Measurements from ENCODE around the gene LRFN3.
"Not testable (repeated sequence)": the region's sequence is repeated elsewhere in the genome, so short reads cannot be mapped to it uniquely, and the experiment has no call there.

Gene LRFN3

DNA sequence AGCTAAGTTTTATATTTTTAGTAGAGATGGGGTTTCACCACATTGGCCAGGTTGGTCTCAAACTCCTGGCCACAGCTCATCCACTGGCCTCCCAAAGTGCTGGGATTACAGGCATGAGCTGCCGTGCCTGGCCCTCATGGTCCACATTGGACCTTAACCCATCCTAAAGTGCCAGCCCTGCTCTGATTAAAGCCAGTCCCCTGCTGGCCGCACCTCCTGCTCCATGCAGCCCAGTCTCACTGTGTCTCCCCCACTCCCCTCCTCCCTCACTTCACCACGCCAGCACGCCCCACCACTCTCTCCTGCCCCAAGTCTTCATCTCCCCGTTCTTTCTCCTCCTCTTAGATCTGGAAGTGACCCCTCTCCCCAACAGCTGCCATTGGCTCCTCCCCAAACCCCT, 42.1 kb downstream of the LRFN3 start:
- no peak for DNase-seq

DNA sequence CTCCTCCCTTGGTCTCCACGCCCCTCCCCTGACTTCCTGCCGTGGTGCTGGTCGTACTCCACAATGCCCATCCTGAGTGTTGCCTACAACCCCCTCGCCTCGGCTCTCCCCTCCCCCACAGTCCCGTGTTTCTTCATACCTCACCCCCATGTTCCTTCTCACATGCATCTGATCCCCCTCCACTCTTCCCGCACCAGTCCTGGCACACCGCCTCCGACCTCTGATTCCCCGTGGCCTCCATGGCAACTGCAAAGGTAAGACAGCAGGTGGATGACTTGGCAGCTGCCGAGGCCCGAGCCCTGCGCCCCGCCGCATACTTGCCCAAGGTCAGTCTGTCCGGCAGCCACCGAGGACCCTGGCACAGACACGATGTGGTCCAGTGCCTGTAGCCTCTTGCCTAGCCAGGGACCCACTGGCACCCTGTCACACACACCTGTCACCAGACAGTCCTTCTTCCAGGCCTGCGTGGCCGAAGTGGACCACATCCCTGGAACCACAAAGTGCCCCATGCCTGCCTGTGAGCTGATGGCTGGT, 42.7 kb downstream of the LRFN3 start:
- no peak for DNase-seq

DNA sequence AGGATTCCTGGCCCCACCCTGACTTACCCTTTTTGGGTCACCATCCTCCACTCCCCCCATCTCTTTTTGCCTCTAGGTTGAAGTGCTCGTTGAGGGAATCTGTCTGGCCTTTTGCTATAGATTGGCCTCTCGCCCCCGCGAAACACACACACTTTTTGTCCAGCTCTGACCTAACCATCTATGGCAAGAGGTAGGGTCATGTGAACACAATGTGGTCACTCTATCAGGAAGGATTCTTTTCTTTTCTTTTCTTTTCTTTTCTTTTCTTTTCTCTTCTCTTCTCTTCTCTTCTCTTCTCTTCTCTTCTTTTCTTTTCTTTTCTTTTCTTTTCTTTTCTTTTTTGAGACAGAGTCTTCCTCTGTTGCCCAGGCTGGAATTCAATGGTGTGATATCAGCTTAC, 44.8 kb downstream of the LRFN3 start:
- DNase-seq = not testable (repeated sequence)

DNA sequence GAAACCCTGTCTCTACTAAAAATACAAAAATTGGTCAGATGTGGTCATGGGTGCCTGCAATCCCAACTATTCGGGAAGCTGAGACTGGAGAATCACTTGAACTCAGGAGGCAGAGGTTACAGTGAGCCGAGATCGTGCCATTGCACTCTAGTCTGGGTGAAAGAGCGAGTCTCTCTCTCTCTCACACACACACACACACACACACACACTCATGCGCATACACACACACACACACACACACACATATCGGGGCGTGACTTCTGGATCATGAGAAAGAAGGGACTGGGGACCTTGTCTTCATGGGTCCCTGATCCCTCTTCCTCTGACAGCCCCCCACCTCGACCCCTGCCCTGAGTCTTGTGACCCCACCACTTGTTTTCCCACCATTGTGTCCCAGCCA, 47.0 kb downstream of the LRFN3 start:
- DNase-seq = no peak

DNA sequence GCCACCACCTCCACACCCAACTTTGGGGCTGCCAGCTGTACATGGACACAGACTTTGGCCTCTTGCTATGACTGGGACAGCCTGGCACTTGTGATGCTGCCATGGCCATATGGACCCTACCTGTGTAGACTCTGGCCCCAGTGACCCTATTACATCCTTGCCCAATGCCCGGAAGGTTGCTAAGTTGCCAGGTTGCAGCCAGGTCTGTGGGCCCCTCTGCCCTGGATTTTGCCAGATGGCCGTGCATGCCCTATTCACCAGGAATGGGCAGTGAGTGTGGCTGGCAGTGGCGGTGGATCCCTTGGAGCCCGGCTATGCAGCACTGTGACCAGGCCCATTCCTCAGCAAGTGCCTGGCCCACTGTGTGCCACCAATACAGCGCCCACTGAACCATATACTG, 49.9 kb downstream of the LRFN3 start:
- DNase-seq = no peak

DNA sequence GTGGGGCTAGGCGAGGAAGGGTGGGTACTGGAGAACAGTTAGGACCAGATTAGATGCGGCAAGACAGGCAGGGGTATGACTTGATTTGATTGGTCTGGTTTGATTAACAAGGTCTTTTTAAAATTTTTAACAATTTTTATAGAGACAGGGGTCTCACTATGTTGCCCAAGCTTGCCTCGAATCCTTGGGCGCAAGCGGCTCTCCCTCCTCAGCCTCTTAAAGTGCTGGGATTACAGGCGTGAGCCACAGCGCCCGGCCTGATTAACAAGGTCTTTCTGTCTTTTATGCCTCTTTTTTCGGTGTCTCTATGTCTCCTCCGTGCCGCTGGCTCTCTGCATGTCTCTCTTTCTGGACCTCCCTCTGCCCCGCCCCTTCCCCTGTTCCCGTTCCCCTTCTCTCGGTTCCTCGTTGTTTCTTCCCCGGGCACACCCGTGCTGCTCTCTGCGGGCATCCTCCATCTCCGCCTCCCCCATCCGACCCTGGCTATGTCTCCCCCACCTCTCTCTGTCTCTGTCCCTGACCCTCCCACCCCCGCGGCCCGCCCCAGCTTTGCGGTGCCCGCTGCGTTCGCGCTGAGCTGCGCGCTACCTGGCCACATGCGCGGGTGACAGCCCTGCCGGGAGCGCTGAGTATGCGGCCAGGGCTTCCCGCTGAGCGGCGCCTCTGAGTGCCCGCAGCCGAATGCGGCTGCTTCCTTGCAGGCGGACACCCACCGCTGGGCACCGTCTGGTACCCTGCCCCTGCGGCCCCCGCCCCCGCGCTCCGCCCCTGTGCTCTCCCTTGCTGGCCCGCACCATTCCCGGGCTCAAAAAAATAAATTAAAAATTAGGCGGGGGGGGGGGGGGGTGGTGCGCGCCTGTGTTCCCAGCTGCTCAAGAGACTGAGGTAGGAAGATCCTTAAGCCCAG, 50.7 kb downstream of the LRFN3 start:
- no peak for DNase-seq

DNA sequence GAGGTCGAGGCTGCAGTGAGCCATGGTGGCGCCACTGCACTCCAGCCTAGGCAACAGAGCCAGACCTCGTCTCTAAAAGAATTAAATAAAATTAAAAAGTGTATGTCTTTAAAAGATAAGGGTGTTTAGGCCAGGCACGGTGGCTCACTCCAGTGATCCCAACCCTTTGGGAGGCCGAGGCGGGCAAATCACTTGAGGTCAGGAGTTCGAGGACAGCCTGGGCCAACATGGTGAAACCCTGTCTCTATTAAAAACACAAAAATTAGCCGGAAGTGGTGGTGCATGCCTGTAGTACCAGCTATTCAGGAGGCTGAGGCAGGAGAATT, 51.4 kb downstream of the LRFN3 start:
- DNase-seq = no peak

DNA sequence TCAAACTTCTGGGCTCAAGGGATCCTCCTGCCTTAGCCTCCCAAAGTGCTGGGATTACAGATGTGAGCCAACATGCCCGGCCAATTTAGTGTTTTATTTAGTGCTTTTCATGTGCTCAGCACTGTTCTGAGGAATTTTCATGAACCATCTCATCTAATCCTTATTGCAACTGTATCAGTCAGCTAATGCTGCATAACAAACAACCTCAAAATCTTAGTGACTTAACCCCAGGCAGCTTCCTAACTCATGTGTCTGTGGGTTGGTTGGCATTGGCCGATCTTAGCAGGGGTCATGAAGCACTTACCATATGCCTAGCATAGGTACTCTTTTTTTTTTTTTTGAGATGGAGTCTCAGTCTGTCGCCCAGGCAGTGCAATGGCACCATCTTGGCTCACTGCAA, 52.6 kb downstream of the LRFN3 start:
- DNase-seq = no peak

DNA sequence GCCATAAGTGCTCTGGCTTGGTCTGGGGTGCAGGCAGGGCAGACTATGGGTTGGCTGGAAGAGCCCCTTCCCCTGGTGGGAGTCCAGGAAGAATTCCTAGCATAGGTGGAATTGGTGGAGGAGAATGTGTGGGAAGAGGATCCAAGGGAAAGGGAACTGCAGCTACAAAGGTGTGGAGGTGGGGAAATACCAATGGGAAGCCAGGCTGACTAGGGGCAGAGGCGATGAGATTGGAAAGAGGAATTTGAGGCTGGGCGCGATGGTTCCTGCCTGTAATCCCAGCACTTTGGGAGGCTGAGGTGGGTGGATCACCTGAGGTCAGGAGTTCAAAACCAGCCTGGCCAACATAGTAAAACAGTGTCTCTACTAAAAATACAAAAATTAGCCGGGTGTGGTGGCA, 54.0 kb downstream of the LRFN3 start:
- DNase-seq = no peak

DNA sequence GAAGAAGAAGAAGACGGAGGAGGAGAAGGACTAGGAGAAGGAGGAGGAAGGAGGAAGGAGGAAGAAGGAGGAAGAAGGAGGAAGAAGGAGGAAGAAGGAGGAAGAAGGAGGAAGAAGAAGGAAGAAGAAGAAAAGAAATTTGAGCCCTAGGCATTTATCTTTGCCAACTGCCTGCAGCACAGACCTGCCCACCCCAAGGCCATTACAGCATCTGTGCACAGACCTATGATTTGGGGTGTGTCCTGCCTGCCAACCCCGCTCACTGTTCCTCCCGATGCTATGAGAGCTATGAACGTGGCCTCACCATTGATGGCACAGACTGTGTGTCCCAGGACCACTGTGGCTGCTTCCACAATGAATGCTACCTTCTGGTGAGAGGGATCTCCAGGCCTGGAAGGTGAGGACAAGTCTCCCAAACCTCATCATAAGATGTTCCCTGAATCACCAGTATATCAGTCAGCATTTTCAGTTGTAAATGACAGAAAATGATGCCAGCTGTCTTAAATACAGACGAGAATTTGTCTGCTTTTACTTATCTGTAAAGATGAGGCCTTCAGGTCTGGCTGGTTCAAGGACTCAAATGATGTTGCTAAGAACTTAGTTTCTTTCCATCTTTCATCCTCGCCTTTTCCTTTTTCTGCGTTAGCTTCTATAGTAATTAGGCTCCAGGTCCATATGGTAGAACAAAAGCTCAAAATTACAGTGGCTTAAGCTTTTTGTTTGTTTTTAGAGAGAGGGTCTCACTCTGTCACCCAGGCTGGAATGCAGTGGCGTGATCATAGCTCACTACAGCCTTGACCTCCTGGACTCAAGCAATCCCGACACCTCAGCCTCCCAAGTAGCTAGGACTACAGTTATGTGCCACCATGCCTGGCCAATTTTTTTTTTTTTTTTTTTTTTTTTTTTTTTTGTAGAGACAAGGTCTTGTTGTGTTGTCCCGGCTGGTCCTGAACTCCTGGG, 54.9 kb downstream of the LRFN3 start:
- no peak for DNase-seq

DNA sequence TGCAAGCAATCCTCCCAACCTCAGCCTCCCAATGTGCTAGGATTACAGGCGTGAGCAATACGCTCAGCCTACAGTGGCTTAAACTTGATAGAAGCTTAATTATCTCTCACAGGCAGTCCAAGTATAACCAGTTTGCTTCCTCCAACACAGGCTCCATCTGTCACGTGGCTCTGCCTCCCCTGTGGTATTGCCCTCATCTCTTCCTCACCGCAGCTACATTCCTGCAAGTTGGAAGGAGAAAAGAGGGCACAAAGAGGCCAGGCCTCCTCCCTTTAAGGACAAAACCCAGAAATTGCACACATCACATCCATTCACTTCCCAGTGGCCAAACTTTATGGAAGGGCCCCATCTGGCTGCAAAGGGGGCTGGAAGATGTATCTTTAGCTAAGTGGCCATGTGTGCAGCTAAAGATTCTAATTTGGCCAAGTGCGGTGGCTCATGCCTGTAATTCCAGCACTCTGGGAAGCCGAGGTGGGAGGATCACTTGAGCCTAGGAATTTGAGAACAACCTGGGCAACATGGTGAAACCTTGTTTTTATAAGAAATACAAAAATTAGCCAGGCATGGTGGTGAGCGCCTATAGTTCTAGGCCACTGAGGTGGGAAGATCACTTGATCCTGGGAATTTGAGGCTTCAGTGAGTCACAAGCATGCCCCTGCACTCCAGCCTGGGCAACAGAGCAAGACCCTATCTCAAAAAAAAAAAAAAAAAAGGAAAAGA, 55.7 kb downstream of the LRFN3 start:
- no peak for DNase-seq

DNA sequence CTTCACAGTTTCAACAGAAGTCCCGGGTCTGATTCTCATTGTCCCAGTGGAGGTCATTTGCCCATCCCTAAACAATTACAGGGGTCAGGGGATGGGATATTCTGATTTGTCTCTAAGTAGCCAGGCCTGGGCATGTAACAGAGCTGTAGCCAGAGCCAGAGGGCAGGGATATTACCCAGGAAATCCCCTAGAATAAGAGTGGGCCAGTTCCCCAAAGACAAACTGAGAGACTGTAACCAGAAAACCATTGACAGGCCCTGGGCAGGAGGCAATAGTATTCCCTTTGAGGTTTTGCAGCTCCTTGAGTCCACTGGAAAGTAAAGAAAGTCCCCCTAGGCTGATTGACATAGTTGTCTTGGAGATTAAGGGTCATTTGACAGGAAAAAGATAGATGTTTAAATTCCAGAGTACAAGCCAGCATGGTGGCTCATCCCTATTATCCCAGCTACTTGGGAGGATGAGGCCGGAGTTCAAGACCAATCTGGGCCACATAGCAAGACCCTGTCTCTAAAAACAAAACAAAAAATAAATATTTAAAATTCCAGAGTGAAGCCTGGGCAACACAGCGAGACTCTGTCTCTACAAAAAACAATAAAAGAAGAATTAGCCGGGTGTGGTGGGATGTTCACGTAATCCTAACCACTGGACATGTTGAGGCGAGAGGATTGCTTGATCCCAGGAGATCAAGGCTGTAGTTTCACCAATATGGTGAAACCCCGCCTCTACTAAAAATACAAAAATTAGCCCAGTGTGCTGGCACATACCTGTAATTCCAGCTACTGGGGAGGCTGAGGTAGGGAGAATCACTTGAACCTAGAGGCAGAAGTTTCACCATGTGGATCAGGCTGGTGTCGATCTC, 57.0 kb downstream of the LRFN3 start:
- no peak for DNase-seq

DNA sequence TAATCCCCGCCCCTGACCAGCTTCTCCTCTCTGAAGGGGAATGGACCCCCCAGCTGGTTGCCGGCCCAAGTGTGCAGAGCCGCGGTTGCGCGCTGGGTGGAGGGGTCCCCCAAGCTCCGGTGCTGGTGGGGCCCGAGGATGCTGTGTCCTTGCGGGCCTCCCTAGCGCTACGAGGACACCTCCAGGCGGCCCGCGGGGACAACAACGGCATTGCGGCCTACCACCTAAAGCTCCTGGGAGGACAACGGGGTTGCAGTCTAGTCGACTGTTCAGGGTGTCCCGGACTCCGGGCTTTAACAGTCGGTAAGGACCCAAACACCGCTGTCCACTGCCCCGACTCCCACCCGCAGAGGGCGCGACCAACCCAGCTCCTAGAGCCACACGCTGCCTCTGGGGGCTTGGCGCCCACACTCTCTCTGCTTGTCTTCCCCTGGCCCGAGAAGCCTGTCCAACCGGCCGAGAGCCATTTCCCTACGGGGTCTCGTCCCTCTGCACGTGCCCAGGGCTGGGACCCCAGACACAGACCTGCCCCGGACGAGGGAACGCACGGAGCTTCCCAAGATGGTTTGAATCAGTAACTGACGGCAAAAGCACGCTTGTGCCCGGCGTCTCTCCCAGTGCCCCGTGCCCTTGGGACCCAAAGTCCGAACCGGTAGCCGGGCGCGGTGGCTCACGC, 57.9 kb downstream of the LRFN3 start:
- DNase-seq = no peak

Measured in activated T-cell treated with anti-CD3 and anti-CD28 coated beads for 4 hours (primary cell).